Activated T-cell treated with anti-CD3 and anti-CD28 coated beads, Interleukin-2, amount 50 U/mL, for 72 hours (primary cell): Measurements from ENCODE around the gene CD274. TPM values are rescaled to one million over a fixed set of nuclear protein-coding genes. Genes with fewer than 3 reads are reported as not detected.
A peak's percentile ranks its signal among the peaks of the same experiment; 100 is the strongest.

ENCODE experiments used
- ATAC-seq, 2 donors: fragments of 150-1000 bp; cut with Tn5 transposase; replicated peaks in 1 of 2; 2 replicates each; pipeline ENCODE4 v1.10.0; 2021; ENCODE audit warnings: moderate library complexity in 2 of 2, mild to moderate bottlenecking in 1 of 2
- DNase-seq, 2 donors: peaks; one replicate each; pipeline ENCODE4 v3.0.0; 2021 to 2022; ENCODE audit warnings: mixed read lengths in 1 of 2
- H3K27ac Mint-ChIP-seq: one replicate; pipeline ENCODE4 v1.8.0; 2022; ENCODE audit warnings: mild to moderate bottlenecking, moderate library complexity, mixed read lengths
- H3K27me3 Mint-ChIP-seq: one replicate; pipeline ENCODE4 v1.8.0; 2022; ENCODE audit warnings: low read depth, mixed read lengths
- H3K36me3 Mint-ChIP-seq, 2 donors: one replicate each; pipeline ENCODE4 v1.8.0; 2022; ENCODE audit warnings: mixed read lengths in 2 of 2, mild to moderate bottlenecking in 1 of 2; ENCODE audit not compliant: insufficient read depth in 2 of 2
- H3K4me1 Mint-ChIP-seq: one replicate; pipeline ENCODE4 v1.8.0; 2022; ENCODE audit warnings: low read depth, mixed read lengths
- H3K4me3 Mint-ChIP-seq, 2 donors: one replicate each; pipeline ENCODE4 v1.8.0; 2022; ENCODE audit warnings: mild to moderate bottlenecking in 2 of 2, mixed read lengths in 2 of 2, moderate library complexity in 2 of 2
- H3K9me3 Mint-ChIP-seq, 2 donors: one replicate each; pipeline ENCODE4 v1.8.0; 2022; ENCODE audit warnings: mixed read lengths in 2 of 2
- total RNA-seq, 2 donors: library from RNA; stranded (reverse); gene quantifications; one replicate each; pipeline ENCODE4 v1.2.3, GENCODE V29; 2022

Gene CD274
- total RNA-seq, 2 donors from 2014 or later = 16.4 to 36.3 TPM

DNA sequence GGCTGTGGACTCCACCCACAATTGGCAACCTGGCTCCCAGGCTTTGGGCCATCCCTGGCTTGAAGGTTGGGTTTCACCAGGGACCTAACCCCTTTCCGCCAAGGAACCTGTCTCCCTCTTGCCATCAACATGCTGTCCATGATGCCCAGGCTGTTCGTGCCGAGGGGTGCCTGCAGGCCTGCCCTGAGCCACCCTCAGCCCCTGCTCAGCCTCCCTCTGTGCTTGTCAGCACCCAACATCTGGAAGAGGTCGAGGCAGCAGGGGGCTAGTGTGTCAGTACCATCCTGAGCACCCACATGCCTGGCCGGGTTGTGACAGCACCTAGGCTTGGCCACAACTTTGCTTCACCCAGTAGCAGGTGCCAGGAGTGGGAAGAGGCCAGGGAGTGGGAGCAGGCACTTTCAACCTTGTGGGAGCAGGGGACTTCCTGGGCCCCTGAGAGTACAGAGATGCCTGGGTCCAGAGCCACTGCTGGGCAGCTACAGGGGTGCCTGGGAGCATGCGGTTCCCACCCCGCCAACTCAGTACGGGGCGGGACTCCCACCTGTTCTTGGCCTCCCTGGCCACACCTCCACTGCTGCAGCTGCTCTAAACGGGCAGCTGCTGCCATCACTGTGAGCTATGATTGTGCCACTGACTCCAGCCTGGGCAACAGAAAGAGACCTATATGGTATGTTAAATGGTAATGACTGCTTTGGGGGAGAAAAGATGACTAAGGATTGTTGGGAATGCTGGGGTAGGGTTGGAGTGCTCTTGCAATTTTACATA, 66.3 kb downstream of the CD274 start:
- H3K36me3 Mint-ChIP-seq = peaks cover 1 to 3% of the 10 kb centered on the region in 2 donors
- H3K4me3 Mint-ChIP-seq = no peak overlapping the region
- ATAC-seq = no peak

DNA sequence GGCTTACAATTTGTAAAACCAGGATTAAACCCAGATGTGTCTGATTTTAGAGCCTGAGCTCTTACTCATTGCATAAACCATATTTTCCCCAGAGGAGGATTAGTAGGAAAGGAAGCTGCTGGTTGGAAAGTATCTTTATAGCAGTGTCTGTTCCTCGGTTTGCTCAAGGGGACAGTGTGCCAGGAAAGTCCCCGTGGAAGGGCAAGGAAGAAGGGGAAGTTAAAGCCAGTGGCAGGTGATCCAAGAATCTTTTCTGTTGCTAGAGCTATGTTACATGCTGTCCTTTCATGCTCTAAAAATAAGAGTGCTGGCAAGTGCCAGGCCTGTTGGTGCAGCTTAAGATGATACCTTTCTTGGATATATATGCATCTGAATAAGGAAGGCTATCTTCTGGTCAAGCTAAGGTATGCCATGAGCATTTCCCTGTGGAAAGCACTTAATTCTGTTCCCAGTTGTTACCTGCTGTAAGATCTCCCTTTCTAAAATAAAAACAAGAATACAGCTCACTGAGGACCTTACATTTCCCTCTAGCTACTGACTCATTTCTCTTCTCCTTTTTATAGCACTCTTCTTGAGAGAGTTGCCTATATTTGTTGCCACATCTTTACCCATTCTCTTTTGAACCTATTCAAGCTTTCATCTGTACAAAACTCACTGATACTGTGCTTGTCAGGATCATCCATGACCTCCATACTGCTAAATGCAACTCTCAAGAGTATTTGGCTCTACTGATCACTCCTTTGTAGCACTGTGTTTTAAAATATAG, 68.0 kb downstream of the CD274 start:
- Mint-ChIP-seq H3K27ac (peak overlapping the region; percentile 32), H3K27me3 (no peaks in the 10 kb centered on the region), H3K36me3 (peaks cover 1 to 3% of the 10 kb centered on the region in 2 donors), H3K4me1 (peaks cover 33% of the 10 kb centered on the region), H3K9me3 (no peaks in the 10 kb centered on the region), H3K4me3 (peak overlapping the region; percentile 48 to 56)
- peak; percentile 90 to 91 for ATAC-seq
- no peak for DNase-seq

More for the DNA sequence above, 66.3 kb downstream of the CD274 start:
- Mint-ChIP-seq H3K9me3 (no peaks in the 10 kb centered on the region), H3K27me3 (no peaks in the 10 kb centered on the region), H3K27ac (no peak overlapping the region), H3K4me1 (peaks cover 51% of the 10 kb centered on the region)
- DNase-seq = no peak

DNA sequence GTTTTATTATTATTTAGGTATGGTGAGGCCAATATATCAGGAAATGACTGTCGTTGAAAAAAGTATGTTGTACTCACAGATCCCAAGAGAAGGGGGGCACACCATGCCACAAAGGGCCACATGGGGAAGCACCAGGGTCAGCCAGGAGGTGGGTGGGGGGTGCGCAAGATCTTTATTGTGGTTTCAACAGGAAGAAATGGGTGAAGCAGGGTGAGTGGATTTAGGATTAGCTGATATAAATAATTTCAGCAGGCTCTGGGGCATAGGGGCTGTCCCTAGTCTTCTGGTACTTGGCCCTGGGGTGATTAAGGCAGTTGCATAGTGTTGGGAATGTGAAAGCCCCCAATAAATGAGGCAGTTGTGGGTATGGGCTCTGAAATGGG, 68.6 kb downstream of the CD274 start:
- Mint-ChIP-seq H3K9me3 (no peaks in the 10 kb centered on the region), H3K36me3 (peaks cover 0 to 3% of the 10 kb centered on the region in 2 donors), H3K4me1 (peaks cover 33% of the 10 kb centered on the region), H3K4me3 (peak overlapping the region; percentile 48 to 56), H3K27me3 (no peaks in the 10 kb centered on the region), H3K27ac (peak overlapping the region; percentile 32)
- ATAC-seq (peak; percentile 53 to 65), DNase-seq (peak; percentile 36 to 41)

Other genes starting within 250 kb of the CD274 start
- gene INSL4, start 219.1 kb upstream of the CD274 start, total RNA-seq = not detected
- gene RLN2, start 145.8 kb upstream of the CD274 start, total RNA-seq = 1 to 10 TPM; 3.4 to 4.0 TPM
- 1 to 10 TPM; 1.3 to 1.6 TPM for gene RLN1, start 110.7 kb upstream of the CD274 start, total RNA-seq
- gene PLGRKT, start 12.6 kb upstream of the CD274 start, total RNA-seq = 10 to 100 TPM; 48.6 to 49.9 TPM
- 1 to 10 TPM; 1.3 to 3.0 TPM for gene PDCD1LG2, start 60.0 kb downstream of the CD274 start, total RNA-seq
- 10 to 100 TPM; 22.0 to 25.9 TPM for gene RIC1, start 178.6 kb downstream of the CD274 start, total RNA-seq